OCI-LY7 (cell line): ENCODE measurements around the gene SSBP2. TPM values are rescaled to one million over a fixed set of nuclear protein-coding genes. Genes with fewer than 3 reads are reported as not detected.

Experiments used
- BruUV-seq: library from RNA; stranded (reverse); fragments of 400-500 nt; replicated peaks from 2 replicates; lab custom pipeline; 2021; lab: Mats Ljungman, UMichigan
- CTCF ChIA-PET: fragments of 300-600 bp; sonication (Branson Sonifier 250); formaldehyde crosslinking; loops from one replicate; lab custom pipeline; 2022; ENCODE audit warnings: antibody characterized with exemption; ENCODE audit not compliant: unreplicated experiment; lab: Charles Lee
- POLR2A ChIA-PET: fragments of 300-600 bp; sonication (Branson Sonifier 250); formaldehyde crosslinking; loops from one replicate; lab custom pipeline; 2022; ENCODE audit warnings: antibody characterized with exemption; lab: Charles Lee
- DNase-seq: peaks from one replicate; pipeline ENCODE4 v3.0.0-alpha.2; 2015; ENCODE audit warnings: low spot score
- H2AFZ ChIP-seq: fragments of 200-600 bp; sonication (generic), shearing (Covaris generic); 2 replicates; pipeline ENCODE4 v1.6.1; 2014; ENCODE audit warnings: mild to moderate bottlenecking, antibody characterized with exemption, low read length, moderate library complexity
- H3K27ac ChIP-seq: fragments of 200-600 bp; sonication (generic); 2 replicates; pipeline ENCODE4 v1.5.1; 2014; ENCODE audit warnings: mixed run types, low read depth, mild to moderate bottlenecking, moderate library complexity, low read length, inconsistent platforms; ENCODE audit not compliant: poor library complexity, severe bottlenecking
- H3K36me3 ChIP-seq: fragments of 200-600 bp; sonication (generic); 2 replicates; pipeline ENCODE4 v1.6.1; 2014; ENCODE audit warnings: mild to moderate bottlenecking, antibody characterized with exemption, low read length, moderate library complexity, mixed read lengths; ENCODE audit not compliant: insufficient read depth
- H3K4me1 ChIP-seq: fragments of 200-600 bp; sonication (generic); 2 replicates; pipeline ENCODE4 v1.5.1; 2014; ENCODE audit warnings: mild to moderate bottlenecking, low read length; ENCODE audit not compliant: insufficient read depth, poor library complexity, severe bottlenecking
- H3K4me2 ChIP-seq: fragments of 200-600 bp; sonication (generic); 2 replicates; pipeline ENCODE4 v1.6.1; 2014; ENCODE audit warnings: mild to moderate bottlenecking, low read length
- H3K4me3 ChIP-seq: fragments of 200-600 bp; sonication (generic); 2 replicates; pipeline ENCODE4 v1.5.1; 2014; ENCODE audit warnings: mild to moderate bottlenecking, low read depth, low read length; ENCODE audit not compliant: poor library complexity, severe bottlenecking
- H3K79me2 ChIP-seq: fragments of 200-600 bp; sonication (generic); 2 replicates; pipeline ENCODE4 v1.6.1; 2016; ENCODE audit warnings: low read depth, mild to moderate bottlenecking, low read length, moderate library complexity, mixed read lengths; ENCODE audit not compliant: insufficient read depth
- H3K9me2 ChIP-seq: fragments of 200-600 bp; sonication (generic); 2 replicates; pipeline ENCODE4 v1.6.1; 2016; ENCODE audit warnings: mild to moderate bottlenecking, low read length, mixed read lengths; ENCODE audit not compliant: insufficient read depth
- H3K9me3 ChIP-seq: fragments of 200-600 bp; sonication (generic); 2 replicates; pipeline ENCODE4 v1.6.1; 2014; ENCODE audit warnings: mild to moderate bottlenecking, mixed run types, low read length, mixed read lengths
- H4K20me1 ChIP-seq: fragments of 200-600 bp; sonication (generic); 2 replicates; pipeline ENCODE4 v1.6.1; 2014; ENCODE audit warnings: mild to moderate bottlenecking, antibody characterized with exemption, low read length, moderate library complexity, mixed read lengths; ENCODE audit not compliant: insufficient read depth
- EZH2phosphoT487 ChIP-seq: fragments of 200-600 bp; sonication (generic); IDR thresholded peaks from 2 replicates; pipeline ENCODE4 v1.6.1; 2018; ENCODE audit warnings: low read depth, borderline replicate concordance, mild to moderate bottlenecking, mixed run types, antibody characterized with exemption, low read length, moderate library complexity, mixed read lengths
- intact Hi-C: fragments of 100-400 bp; cut with micrococcal nuclease; formaldehyde crosslinking; loops from one replicate; pipeline ENCODE4 v1.10.0; 2022; ENCODE audit not compliant: unreplicated experiment
- total RNA-seq, 2 experiments: library from RNA; depleted of rRNA in 1 of 2; stranded (reverse); fragments of >200 nt in 1 of 2; shearing (Covaris generic) in 1 of 2; gene quantifications; 2 replicates each; pipeline ENCODE4 v1.2.3, GENCODE V29; 2014 to 2022
- TF ChIP-seq, protein P1 (sequence below): fragments of 200-600 bp; sonication (generic); conservative IDR thresholded peaks from 2 replicates; pipeline ENCODE4 v1.5.1; 2014; ENCODE audit warnings: mild to moderate bottlenecking, antibody characterized with exemption, low read length, moderate library complexity, mixed read lengths

Gene SSBP2
- total RNA-seq, 2 experiments from 2014 or later = 140 to 172 TPM

DNA sequence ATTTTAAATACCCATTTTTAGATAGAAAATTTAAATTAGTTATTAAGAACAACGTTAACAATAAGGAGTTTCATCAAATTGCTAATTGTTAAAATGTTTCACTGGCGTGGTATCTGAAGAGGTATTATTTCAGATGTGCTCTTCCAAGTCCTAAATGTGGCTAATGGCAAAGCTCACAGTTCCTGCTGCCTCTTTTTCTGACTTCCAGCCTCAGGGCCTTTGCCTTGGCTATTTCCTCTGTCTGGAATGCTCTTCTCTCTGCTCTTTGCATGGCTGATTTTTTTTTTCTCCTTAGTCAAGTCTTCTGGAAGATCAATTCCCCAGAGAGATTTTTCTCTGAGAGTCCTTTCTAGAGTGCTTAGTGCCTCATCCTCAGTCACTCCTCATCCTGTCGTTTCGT is 9.6 kb upstream of the SSBP2 start:
- ChIA-PET POLR2A (interaction anchor here (0.7 to 1.9 kb wide), 2 partner anchors 18 to 31 kb away, joined by 3 to 12 read pairs; no protein-coding TSS in a partner anchor), CTCF (no interaction called here)
- Histone ChIP-seq H3K36me3 (no peaks in the 10 kb centered on the region), H2AFZ (no peak overlapping the region), H3K4me2 (no peak overlapping the region), H3K27ac (no peak overlapping the region), H3K9me2 (no peaks in the 10 kb centered on the region), H3K4me3 (no peak overlapping the region), H3K4me1 (peaks cover 27% of the 10 kb centered on the region), H4K20me1 (no peaks in the 10 kb centered on the region), H3K79me2 (no peaks in the 10 kb centered on the region), H3K9me3 (no peaks in the 10 kb centered on the region)
- intact Hi-C loops = no loop called here
- no peak for DNase-seq
- TF ChIP-seq, protein P1, sequence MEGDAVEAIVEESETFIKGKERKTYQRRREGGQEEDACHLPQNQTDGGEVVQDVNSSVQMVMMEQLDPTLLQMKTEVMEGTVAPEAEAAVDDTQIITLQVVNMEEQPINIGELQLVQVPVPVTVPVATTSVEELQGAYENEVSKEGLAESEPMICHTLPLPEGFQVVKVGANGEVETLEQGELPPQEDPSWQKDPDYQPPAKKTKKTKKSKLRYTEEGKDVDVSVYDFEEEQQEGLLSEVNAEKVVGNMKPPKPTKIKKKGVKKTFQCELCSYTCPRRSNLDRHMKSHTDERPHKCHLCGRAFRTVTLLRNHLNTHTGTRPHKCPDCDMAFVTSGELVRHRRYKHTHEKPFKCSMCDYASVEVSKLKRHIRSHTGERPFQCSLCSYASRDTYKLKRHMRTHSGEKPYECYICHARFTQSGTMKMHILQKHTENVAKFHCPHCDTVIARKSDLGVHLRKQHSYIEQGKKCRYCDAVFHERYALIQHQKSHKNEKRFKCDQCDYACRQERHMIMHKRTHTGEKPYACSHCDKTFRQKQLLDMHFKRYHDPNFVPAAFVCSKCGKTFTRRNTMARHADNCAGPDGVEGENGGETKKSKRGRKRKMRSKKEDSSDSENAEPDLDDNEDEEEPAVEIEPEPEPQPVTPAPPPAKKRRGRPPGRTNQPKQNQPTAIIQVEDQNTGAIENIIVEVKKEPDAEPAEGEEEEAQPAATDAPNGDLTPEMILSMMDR = no peak
- no peak for TF ChIP-seq EZH2phosphoT487
- no TSS peak for BruUV-seq

DNA sequence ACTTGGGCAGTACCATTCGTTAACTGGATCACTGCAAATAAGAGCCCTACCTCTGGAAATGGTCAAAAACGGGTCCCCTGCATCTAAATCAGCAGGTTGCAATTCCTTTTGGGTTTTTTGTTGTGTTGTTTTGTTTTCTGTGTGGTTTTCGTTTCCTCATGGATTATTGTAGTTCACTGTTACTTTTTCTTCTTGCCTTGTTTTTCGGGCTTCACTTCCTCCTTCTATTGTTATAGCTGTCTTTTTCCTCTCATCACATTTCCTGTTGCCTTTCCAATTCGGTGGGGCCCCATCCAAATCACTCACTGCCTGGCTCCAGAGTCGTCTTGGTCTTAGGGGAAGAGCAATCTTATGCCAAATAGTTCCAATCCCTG is 8.7 kb upstream of the SSBP2 start:
- CTCF ChIA-PET = interaction anchor here (0.6 to 0.9 kb wide), 2 partner anchors 10 to 71 kb away, joined by 3 read pairs; no protein-coding TSS in a partner anchor
- intact Hi-C loops = loop anchor here (10.0 kb wide), 1 partner anchor 465 kb away; no protein-coding TSS in a partner anchor

DNA sequence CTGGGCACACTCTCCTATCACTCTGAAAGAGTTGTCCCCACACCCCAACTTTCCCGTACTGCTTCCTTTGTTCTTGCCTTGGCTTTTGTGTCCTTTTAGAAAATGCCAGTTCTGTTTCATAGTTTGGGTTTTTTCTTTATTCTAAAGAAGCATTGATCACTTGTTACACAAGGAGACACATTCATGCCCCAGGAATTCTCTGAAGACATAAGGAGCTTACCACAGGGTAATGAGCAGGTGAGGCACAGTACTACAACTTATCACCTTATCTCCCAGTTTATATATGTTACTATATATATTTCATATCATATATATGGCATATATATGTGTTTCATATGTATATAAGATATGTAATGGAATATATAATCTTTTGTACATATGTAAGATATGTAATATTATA is 6.5 kb upstream of the SSBP2 start:
- Histone ChIP-seq H4K20me1 (no peaks in the 10 kb centered on the region), H3K79me2 (no peaks in the 10 kb centered on the region), H3K4me2 (no peak overlapping the region), H3K36me3 (no peaks in the 10 kb centered on the region), H3K9me2 (no peaks in the 10 kb centered on the region), H3K27ac (no peak overlapping the region), H2AFZ (no peak overlapping the region), H3K4me3 (no peak overlapping the region), H3K9me3 (no peaks in the 10 kb centered on the region), H3K4me1 (peaks cover 39% of the 10 kb centered on the region)
- intact Hi-C loops = loop anchor here (10.0 kb wide), 1 partner anchor 467 kb away; no protein-coding TSS in a partner anchor
- DNase-seq = no peak
- TF ChIP-seq, protein P1 = no peak
- no peak for TF ChIP-seq EZH2phosphoT487
- BruUV-seq = no TSS peak
- ChIA-PET CTCF (no interaction called here), POLR2A (interaction anchor here (2.6 kb wide), 1 partner anchor 22 kb away, joined by 11 read pairs; no protein-coding TSS in a partner anchor)

More for the DNA sequence above, 8.7 kb upstream of the SSBP2 start:
- peak; percentile 36 for DNase-seq
- no peaks in the 10 kb centered on the region for H3K9me2 ChIP-seq
- no peaks in the 10 kb centered on the region for H4K20me1 ChIP-seq
- no peak for TF ChIP-seq EZH2phosphoT487
- TF ChIP-seq, protein P1 = no peak
- no peaks in the 10 kb centered on the region for H3K79me2 ChIP-seq
- H3K27ac ChIP-seq = no peak overlapping the region
- H3K4me2 ChIP-seq = peak overlapping the region; percentile 65
- H3K36me3 ChIP-seq = no peaks in the 10 kb centered on the region
- H3K9me3 ChIP-seq = no peaks in the 10 kb centered on the region
- POLR2A ChIA-PET = interaction anchor here (0.7 to 2.6 kb wide), 3 partner anchors 9 to 80 kb away, joined by 3 to 11 read pairs (median 3); partner anchors contain the start of gene SSBP2
- peak overlapping the region; percentile 35 for H2AFZ ChIP-seq
- H3K4me3 ChIP-seq = peak overlapping the region; percentile 20
- no TSS peak for BruUV-seq
- peaks cover 27% of the 10 kb centered on the region for H3K4me1 ChIP-seq
